H1 (cell line): ENCODE measurements around the gene SPIRE1. TPM values are rescaled to one million over a fixed set of nuclear protein-coding genes. Genes with fewer than 3 reads are reported as not detected.

ENCODE experiments used
- CHD7 ChIP-seq: fragments of 300-600 bp; sonication (generic); IDR thresholded peaks from 2 replicates; pipeline ENCODE4 v1.7.1; 2012; ENCODE audit warnings: low read length, moderate library complexity, mild to moderate bottlenecking, inconsistent platforms; ENCODE audit not compliant: insufficient replicate concordance
- GTF2F1 ChIP-seq: IDR thresholded peaks from 2 replicates; pipeline ENCODE4 v1.6.1; 2012; ENCODE audit warnings: low read depth, low read length, improper control_type of control experiment, borderline replicate concordance
- NANOG ChIP-seq: IDR thresholded peaks from 2 replicates; pipeline ENCODE4 v1.6.1; 2011; ENCODE audit warnings: low read length, low read depth, mild to moderate bottlenecking, inconsistent platforms; ENCODE audit not compliant: insufficient read depth, poor library complexity, severe bottlenecking
- SP4 ChIP-seq: IDR thresholded peaks from 2 replicates; pipeline ENCODE4 v1.6.1; 2012; ENCODE audit warnings: low read length, inconsistent platforms
- polyA plus RNA-seq, 7 experiments: library from polyadenylated mRNA; depleted of rRNA in 3 of 7; stranded (reverse) in 5 of 7; unstranded in 2 of 7; fragments of >200 nt in 5 of 7; fragments of 200-250 nt in 2 of 7; gene quantifications; 1 replicate in 5 of 7; 2 replicates in 1 of 7; 4 replicates in 1 of 7; pipeline versions ENCODE4 v1.2.1 to v1.2.3, GENCODE V29; 2011 to 2013; ENCODE audit warnings: missing spikeins in 2 of 7, mixed read lengths in 2 of 7
- total RNA-seq: library from RNA; stranded (reverse); fragmentation: NEBNext Ultra II Directional; extraction: Animal tissue kit (Norgen Biotek cat#: 25700); gene quantifications from 2 replicates; pipeline ENCODE4 v1.2.1, GENCODE V29; 2021

Gene SPIRE1
- total and polyA plus RNA-seq, 2 of the 8 experiments (the other 6 are each of a cell fraction or from before 2014, with no cell fraction given), result 6.0 to 21.5 TPM

DNA sequence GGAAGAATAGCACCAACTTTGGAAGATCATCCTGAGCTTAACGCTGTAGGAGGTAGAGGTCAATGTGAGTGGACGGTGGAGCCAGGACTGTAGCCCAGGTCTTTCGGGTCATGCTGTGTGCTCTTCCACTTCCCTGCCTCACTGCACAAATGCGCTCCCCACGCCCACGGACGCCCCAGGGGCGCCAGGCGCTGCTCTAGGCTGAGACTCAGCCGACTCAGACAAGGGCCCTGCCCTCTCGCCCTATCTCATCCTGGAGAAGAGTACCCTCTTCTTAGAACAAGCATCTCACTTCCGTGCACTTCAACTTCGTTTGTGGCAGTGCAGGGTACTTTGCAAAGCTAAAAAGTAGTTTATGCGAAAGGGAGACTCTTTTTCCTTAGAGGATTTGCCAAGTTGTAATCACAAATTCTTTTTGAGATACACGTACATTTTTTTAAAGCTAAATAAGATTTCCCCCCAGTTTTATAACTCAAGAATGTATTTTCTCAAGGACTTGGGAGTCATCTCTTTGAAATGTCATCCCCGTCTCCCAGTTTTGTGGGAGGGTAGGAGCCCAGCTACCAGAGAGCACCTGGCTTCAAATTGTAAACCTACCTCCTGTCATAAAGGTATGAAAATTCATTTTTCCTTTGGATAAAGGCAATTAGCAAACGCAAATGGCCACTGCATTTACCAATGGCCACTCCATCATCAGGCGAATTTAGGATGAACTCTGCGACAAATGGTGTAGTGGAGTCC lies 251.4 kb downstream of the SPIRE1 start (continued):
- no peak for TF ChIP-seq CHD7
- no peak for TF ChIP-seq GTF2F1
- no peak for TF ChIP-seq NANOG
- TF ChIP-seq SP4, result no peak
